Activated naive CD8-positive, alpha-beta T cell (primary cell): ENCODE data around the gene CSNK1E.

ENCODE experiments used
- H3K27ac Mint-ChIP-seq: one replicate; pipeline ENCODE4 v1.8.0; 2021; ENCODE audit warnings: mixed read lengths
- H3K27me3 Mint-ChIP-seq: one replicate; pipeline ENCODE4 v1.8.0; 2021; ENCODE audit warnings: mixed read lengths
- H3K36me3 Mint-ChIP-seq: one replicate; pipeline ENCODE4 v1.8.0; 2021; ENCODE audit warnings: mixed read lengths
- H3K4me1 Mint-ChIP-seq: one replicate; pipeline ENCODE4 v1.8.0; 2021; ENCODE audit warnings: low read depth, mixed read lengths
- H3K4me3 Mint-ChIP-seq: one replicate; pipeline ENCODE4 v1.8.0; 2021; ENCODE audit warnings: mild to moderate bottlenecking, mixed read lengths
- H3K9me3 Mint-ChIP-seq: one replicate; pipeline ENCODE4 v1.8.0; 2021; ENCODE audit warnings: low read depth, mixed read lengths

CSNK1E gene

DNA sequence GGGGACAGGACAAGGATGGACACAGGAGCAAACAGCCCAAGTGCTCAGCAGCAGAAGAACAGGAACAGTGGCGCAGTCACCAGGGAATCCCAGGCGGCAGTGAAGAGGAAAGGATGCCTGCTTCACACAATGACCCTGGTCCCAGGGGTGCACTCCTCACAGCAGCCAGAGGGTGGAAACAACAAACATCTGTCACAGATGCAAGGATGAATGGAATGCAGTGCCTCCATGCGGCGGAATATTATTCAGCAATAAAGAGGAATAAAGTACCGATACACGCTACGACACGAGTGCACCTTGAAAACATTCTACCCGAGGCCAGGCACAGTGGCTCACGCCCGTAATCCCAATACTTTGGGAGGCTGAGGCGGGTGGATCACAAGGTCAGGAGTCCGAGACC lies 12.7 kb downstream of the CSNK1E start:
- Mint-ChIP-seq H3K27me3 (no peaks in the 10 kb centered on the region), H3K36me3 (peaks cover 5% of the 10 kb centered on the region), H3K9me3 (no peaks in the 10 kb centered on the region), H3K27ac (no peak overlapping the region), H3K4me3 (no peak overlapping the region), H3K4me1 (peaks cover 20% of the 10 kb centered on the region)

DNA sequence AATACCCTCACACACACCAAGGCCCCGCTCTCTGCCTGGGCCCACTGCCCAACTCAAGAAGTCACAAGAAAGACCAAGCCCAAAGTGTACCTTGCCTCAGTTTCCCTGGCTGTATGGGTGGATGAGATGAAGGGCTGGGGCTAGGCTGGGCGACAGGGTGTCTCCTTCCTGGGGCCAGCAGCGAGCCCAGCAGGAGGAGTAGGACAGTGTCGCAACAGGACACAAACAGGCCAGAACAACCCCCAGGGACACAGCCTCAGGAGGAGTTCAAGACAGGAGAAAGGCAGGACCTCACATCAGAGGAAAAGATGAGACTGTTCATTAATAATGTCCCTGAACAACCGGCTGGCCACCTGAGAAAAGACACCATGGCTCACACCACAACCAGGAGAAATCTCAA lies 13.3 kb downstream of the CSNK1E start:
- Mint-ChIP-seq H3K4me1 (peaks cover 19% of the 10 kb centered on the region), H3K27me3 (no peaks in the 10 kb centered on the region), H3K36me3 (peaks cover 5% of the 10 kb centered on the region), H3K27ac (no peak overlapping the region), H3K9me3 (no peaks in the 10 kb centered on the region), H3K4me3 (no peak overlapping the region)

DNA sequence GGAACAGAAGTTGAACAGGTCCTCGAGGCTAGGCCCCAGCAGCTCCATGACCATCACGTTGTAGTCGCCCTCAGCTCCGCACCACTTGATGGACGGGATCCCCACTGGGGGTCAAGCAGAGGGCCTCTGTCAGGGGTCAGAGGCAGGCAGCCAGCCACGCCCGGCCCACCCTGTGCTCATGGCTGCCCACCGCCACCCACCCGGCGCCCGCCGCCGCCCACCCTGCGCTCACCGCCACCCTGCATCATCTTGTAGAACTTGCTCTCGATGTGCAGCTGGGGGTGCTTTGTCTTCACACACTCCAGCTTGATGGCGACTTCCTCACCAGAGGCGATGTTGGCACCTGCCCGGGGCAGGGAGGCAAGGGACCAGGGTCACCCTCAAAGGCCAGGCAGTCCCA lies 14.3 kb downstream of the CSNK1E start:
- Mint-ChIP-seq H3K27me3 (no peaks in the 10 kb centered on the region), H3K4me3 (no peak overlapping the region), H3K36me3 (peaks cover 3% of the 10 kb centered on the region), H3K27ac (no peak overlapping the region), H3K9me3 (no peaks in the 10 kb centered on the region), H3K4me1 (peaks cover 15% of the 10 kb centered on the region)

DNA sequence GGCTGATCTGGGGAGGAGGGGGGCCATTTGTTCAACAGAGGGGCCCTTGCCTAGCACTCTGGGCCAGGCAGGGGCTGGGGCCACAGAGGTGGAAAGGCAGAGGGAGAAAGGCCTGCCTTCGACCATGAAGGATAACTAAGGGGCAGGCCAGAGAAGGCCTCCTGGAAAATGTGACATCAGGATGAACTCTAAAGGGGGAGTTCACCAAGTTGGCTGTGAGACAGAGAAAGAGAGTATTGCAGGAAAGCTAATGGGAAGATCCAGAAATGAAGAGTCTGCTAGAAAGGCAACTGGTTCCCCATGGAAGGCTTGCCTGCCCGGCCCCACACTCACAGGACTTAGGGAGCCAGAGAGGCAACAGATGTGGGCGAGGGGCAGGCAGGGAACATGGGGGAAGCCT lies 16.3 kb downstream of the CSNK1E start:
- no peaks in the 10 kb centered on the region for H3K27me3 Mint-ChIP-seq
- H3K9me3 Mint-ChIP-seq = no peaks in the 10 kb centered on the region
- no peak overlapping the region for H3K4me3 Mint-ChIP-seq
- H3K4me1 Mint-ChIP-seq = peaks cover 7% of the 10 kb centered on the region
- H3K36me3 Mint-ChIP-seq = peaks cover 3% of the 10 kb centered on the region
- H3K27ac Mint-ChIP-seq = no peak overlapping the region

- H3K9me3 Mint-ChIP-seq = no peaks in the 10 kb centered on the region
- H3K36me3 Mint-ChIP-seq = peaks cover 3% of the 10 kb centered on the region
- H3K4me1 Mint-ChIP-seq = peaks cover 1% of the 10 kb centered on the region
- no peak overlapping the region for H3K4me3 Mint-ChIP-seq
- H3K27me3 Mint-ChIP-seq = no peaks in the 10 kb centered on the region
- H3K27ac Mint-ChIP-seq = no peak overlapping the region
These were observed 16.9 kb downstream of the CSNK1E start for GRCh38 chr22:38300197-38300945.

GRCh38 chr22:38299770-38300102 lies 17.5 kb downstream of the CSNK1E start:
- H3K27ac Mint-ChIP-seq = no peak overlapping the region
- no peak overlapping the region for H3K4me3 Mint-ChIP-seq
- no peaks in the 10 kb centered on the region for H3K9me3 Mint-ChIP-seq
- H3K27me3 Mint-ChIP-seq = no peaks in the 10 kb centered on the region
- H3K4me1 Mint-ChIP-seq = no peaks in the 10 kb centered on the region
- peaks cover 3% of the 10 kb centered on the region for H3K36me3 Mint-ChIP-seq

DNA sequence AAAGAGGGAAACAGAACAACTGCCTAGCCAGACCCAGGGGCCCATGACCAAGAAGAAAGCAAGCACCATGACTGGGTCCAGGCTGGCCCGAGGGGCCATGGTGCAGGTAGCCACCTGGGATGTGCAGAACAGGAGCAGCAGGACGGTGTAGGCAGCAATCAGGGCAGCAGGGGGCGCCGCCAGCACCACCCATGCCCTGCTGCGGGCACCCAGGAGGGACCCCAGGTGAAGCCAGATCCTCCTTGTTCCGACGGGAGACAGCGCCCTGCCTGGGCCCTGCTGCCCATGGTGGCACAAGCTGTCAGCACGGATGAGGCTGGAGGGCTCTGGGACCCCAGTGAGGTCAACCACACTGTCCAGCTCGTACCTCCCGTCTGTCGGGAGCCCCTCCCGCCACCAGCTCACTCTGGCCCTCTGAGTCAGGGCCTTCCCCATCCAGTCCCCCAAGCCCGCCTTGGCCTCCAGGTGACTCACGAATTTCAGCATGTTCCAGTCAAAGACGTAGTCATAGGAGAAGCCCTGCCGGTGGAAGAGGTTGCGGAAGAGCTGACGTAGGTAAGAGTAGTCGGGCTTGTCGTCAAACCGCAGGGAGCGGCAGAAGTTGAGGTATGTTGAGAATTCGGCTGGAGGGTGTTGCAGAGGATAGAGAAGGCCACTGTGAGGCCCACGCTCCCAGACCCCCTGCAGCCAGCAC lies 18.8 kb downstream of the CSNK1E start:
- peaks cover 3% of the 10 kb centered on the region for H3K36me3 Mint-ChIP-seq
- H3K27ac Mint-ChIP-seq = no peak overlapping the region
- H3K4me3 Mint-ChIP-seq = no peak overlapping the region

GRCh38 chr22:38296372-38296771 lies 20.9 kb downstream of the CSNK1E start:
- H3K4me1 Mint-ChIP-seq = no peaks in the 10 kb centered on the region
- H3K4me3 Mint-ChIP-seq = no peak overlapping the region
- no peaks in the 10 kb centered on the region for H3K27me3 Mint-ChIP-seq
- no peak overlapping the region for H3K27ac Mint-ChIP-seq
- H3K36me3 Mint-ChIP-seq = peaks cover 3% of the 10 kb centered on the region
- H3K9me3 Mint-ChIP-seq = no peaks in the 10 kb centered on the region

More for the DNA sequence above, 18.8 kb downstream of the CSNK1E start:
- no peaks in the 10 kb centered on the region for H3K9me3 Mint-ChIP-seq
- H3K4me1 Mint-ChIP-seq = no peaks in the 10 kb centered on the region
- no peaks in the 10 kb centered on the region for H3K27me3 Mint-ChIP-seq

GRCh38 chr22:38295863-38296262 lies 21.4 kb downstream of the CSNK1E start:
- Mint-ChIP-seq H3K27ac (no peak overlapping the region), H3K4me1 (no peaks in the 10 kb centered on the region), H3K9me3 (no peaks in the 10 kb centered on the region), H3K27me3 (no peaks in the 10 kb centered on the region), H3K4me3 (no peak overlapping the region), H3K36me3 (peaks cover 3% of the 10 kb centered on the region)

- Mint-ChIP-seq H3K27me3 (no peaks in the 10 kb centered on the region), H3K27ac (no peak overlapping the region), H3K9me3 (no peaks in the 10 kb centered on the region), H3K4me1 (no peaks in the 10 kb centered on the region), H3K36me3 (peaks cover 3% of the 10 kb centered on the region), H3K4me3 (no peak overlapping the region)
These were observed 21.9 kb downstream of the CSNK1E start for GRCh38 chr22:38295339-38295738.

GRCh38 chr22:38294193-38294592 lies 23.0 kb downstream of the CSNK1E start:
- Mint-ChIP-seq H3K9me3 (no peaks in the 10 kb centered on the region), H3K27ac (no peak overlapping the region), H3K4me1 (no peaks in the 10 kb centered on the region), H3K36me3 (no peaks in the 10 kb centered on the region), H3K4me3 (no peak overlapping the region), H3K27me3 (no peaks in the 10 kb centered on the region)

GRCh38 chr22:38292694-38293093 lies 24.5 kb downstream of the CSNK1E start:
- no peaks in the 10 kb centered on the region for H3K4me1 Mint-ChIP-seq
- no peak overlapping the region for H3K4me3 Mint-ChIP-seq
- no peak overlapping the region for H3K27ac Mint-ChIP-seq
- no peaks in the 10 kb centered on the region for H3K27me3 Mint-ChIP-seq
- no peaks in the 10 kb centered on the region for H3K36me3 Mint-ChIP-seq
- no peaks in the 10 kb centered on the region for H3K9me3 Mint-ChIP-seq

GRCh38 chr22:38291201-38291777 lies 25.9 kb downstream of the CSNK1E start:
- no peak overlapping the region for H3K27ac Mint-ChIP-seq
- H3K9me3 Mint-ChIP-seq = no peaks in the 10 kb centered on the region
- H3K36me3 Mint-ChIP-seq = no peaks in the 10 kb centered on the region
- no peaks in the 10 kb centered on the region for H3K4me1 Mint-ChIP-seq
- no peaks in the 10 kb centered on the region for H3K27me3 Mint-ChIP-seq
- no peak overlapping the region for H3K4me3 Mint-ChIP-seq

- Mint-ChIP-seq H3K27ac (no peak overlapping the region), H3K27me3 (no peaks in the 10 kb centered on the region), H3K9me3 (no peaks in the 10 kb centered on the region), H3K36me3 (no peaks in the 10 kb centered on the region), H3K4me3 (no peak overlapping the region), H3K4me1 (no peaks in the 10 kb centered on the region)
These were observed 26.9 kb downstream of the CSNK1E start for GRCh38 chr22:38290347-38290746.

GRCh38 chr22:38289583-38290082 lies 27.6 kb downstream of the CSNK1E start:
- no peak overlapping the region for H3K4me3 Mint-ChIP-seq
- H3K36me3 Mint-ChIP-seq = no peaks in the 10 kb centered on the region
- no peak overlapping the region for H3K27ac Mint-ChIP-seq
- no peaks in the 10 kb centered on the region for H3K4me1 Mint-ChIP-seq
- H3K27me3 Mint-ChIP-seq = no peaks in the 10 kb centered on the region
- H3K9me3 Mint-ChIP-seq = no peaks in the 10 kb centered on the region
